K562 (cell line): ENCODE measurements around the gene PGF. TPM values are rescaled to one million over a fixed set of nuclear protein-coding genes. Genes with fewer than 3 reads are reported as not detected.
A peak's percentile ranks its signal among the peaks of the same experiment; 100 is the strongest.

ENCODE experiments used
- ATAC-seq: fragments of 200-7000 bp; cut with Tn5 transposase; 3 replicates; pipeline ENCODE4 v1.9.1; 2020; ENCODE audit warnings: moderate library complexity
- BruUV-seq: library from RNA; stranded (reverse); fragments of 400-500 nt; replicated peaks from 2 replicates; lab custom pipeline; 2021; lab: Mats Ljungman, UMichigan
- CTCF ChIA-PET: fragments of 300-600 bp; formaldehyde crosslinking; extraction: SDS; loops from one replicate; lab custom pipeline; 2021; ENCODE audit warnings: low intra/inter-chr PET ratio; lab: Yijun Ruan, JAX
- POLR2A ChIA-PET: fragments of 300-600, 350-650 bp; sonication (Branson Sonifier 250); formaldehyde crosslinking; extraction: SDS; loops from one replicate; lab custom pipeline; 2021; ENCODE audit warnings: antibody characterized with exemption, inconsistent platforms; lab: Yijun Ruan, JAX
- DNase-seq, 4 experiments: peaks; one replicate each; pipeline versions ENCODE4 v3.0.0 to v3.0.0-alpha.2; 2011 to 2018; ENCODE audit warnings: low spot score in 3 of 4, mixed read lengths in 3 of 4; ENCODE audit errors: extremely low read depth in 1 of 4
- FAIRE-seq: peaks from 2 replicates; lab custom pipeline; 2011; peaks lifted over from hg19 to GRCh38; lab: Jason Lieb, UNC
- H2AFZ ChIP-seq: 2 replicates; pipeline ENCODE4 v1.6.0; 2011; ENCODE audit warnings: low read depth, low read length, control low read depth, inconsistent platforms
- H3K27ac ChIP-seq: fragments of 200-600 bp; 3 replicates; pipeline ENCODE4 v1.8.0; 2011; ENCODE audit warnings: low read depth, mild to moderate bottlenecking, control low read depth, inconsistent platforms, low read length, moderate library complexity, mixed read lengths; ENCODE audit errors: extremely low read depth
- H3K27me3 ChIP-seq, 2 experiments: fragments of 300-600 bp in 1 of 2; 2 replicates in 1 of 2; 3 replicates in 1 of 2; pipeline versions ENCODE4 v1.6.0 to v1.8.0; 2011; ENCODE audit warnings: inconsistent platforms in 2 of 2, low read length in 2 of 2, mild to moderate bottlenecking in 1 of 2, mixed read lengths in 1 of 2, moderate library complexity in 1 of 2; ENCODE audit not compliant: control insufficient read depth in 2 of 2, insufficient read depth in 2 of 2
- H3K36me3 ChIP-seq: fragments of 300-600 bp; 3 replicates; pipeline ENCODE4 v1.8.0; 2011; ENCODE audit warnings: mild to moderate bottlenecking, low read length, inconsistent platforms; ENCODE audit not compliant: control insufficient read depth, insufficient read depth
- H3K4me1 ChIP-seq, 2 experiments: fragments of 200-600 bp in 1 of 2; replicated peaks in 1 of 2; 2 replicates in 1 of 2; 3 replicates in 1 of 2; pipeline versions ENCODE4 v1.5.1 to v1.8.0; 2011; ENCODE audit warnings: inconsistent platforms in 2 of 2, low read length in 2 of 2, mild to moderate bottlenecking in 1 of 2, mixed read lengths in 1 of 2, moderate library complexity in 1 of 2; ENCODE audit not compliant: control insufficient read depth in 2 of 2, insufficient read depth in 2 of 2
- H3K4me2 ChIP-seq: 2 replicates; pipeline ENCODE4 v1.6.1; 2011; ENCODE audit warnings: low read length, control low read depth, inconsistent platforms, mixed read lengths; ENCODE audit not compliant: insufficient read depth
- H3K4me3 ChIP-seq: fragments of 200-600 bp; sonication (generic), shearing (Covaris generic); 2 replicates; pipeline ENCODE4 v1.5.1; 2016; ENCODE audit warnings: control low read depth, inconsistent platforms
- H3K79me2 ChIP-seq: fragments of 200-600 bp; 3 replicates; pipeline ENCODE4 v1.8.0; 2011; ENCODE audit warnings: low read length, inconsistent platforms; ENCODE audit not compliant: control insufficient read depth, insufficient read depth
- H3K9ac ChIP-seq, 2 experiments: 2 replicates each; pipeline versions ENCODE4 v1.6.0 to v1.6.1; 2011; ENCODE audit warnings: low read depth in 2 of 2, low read length in 2 of 2, control low read depth in 1 of 2, inconsistent platforms in 1 of 2, mild to moderate bottlenecking in 1 of 2, mixed read lengths in 1 of 2; ENCODE audit not compliant: insufficient read depth in 1 of 2
- H3K9me1 ChIP-seq: one replicate; pipeline ENCODE4 v1.6.0; 2011; ENCODE audit warnings: inconsistent platforms, mild to moderate bottlenecking, low read length, moderate library complexity; ENCODE audit not compliant: control insufficient read depth, insufficient read depth
- H3K9me3 ChIP-seq: replicated peaks from 2 replicates; pipeline ENCODE4 v1.5.1; 2011; ENCODE audit warnings: low read depth, low read length, inconsistent platforms; ENCODE audit not compliant: control insufficient read depth, insufficient read depth
- H4K20me1 ChIP-seq: replicated peaks from 2 replicates; pipeline ENCODE4 v1.6.1; 2011; ENCODE audit warnings: low read length, inconsistent platforms, mixed read lengths; ENCODE audit not compliant: control insufficient read depth, insufficient read depth
- CBX2 ChIP-seq: fragments of 200-600 bp; sonication (generic); IDR thresholded peaks from one replicate; pipeline ENCODE4 v1.6.1; 2012; ENCODE audit warnings: mild to moderate bottlenecking, low read length, inconsistent platforms; ENCODE audit not compliant: insufficient read depth, poor library complexity, severe bottlenecking
- KDM1A ChIP-seq, 2 experiments: fragments of 450-650 bp; IDR thresholded peaks; 2 replicates each; pipeline ENCODE4 v1.6.1; 2016; ENCODE audit warnings: mild to moderate bottlenecking in 2 of 2
- MEF2A ChIP-seq: IDR thresholded peaks from 2 replicates; pipeline ENCODE4 v1.6.1; 2011; ENCODE audit warnings: low read depth, mild to moderate bottlenecking, low read length, moderate library complexity; ENCODE audit not compliant: control insufficient read depth
- MXI1 ChIP-seq: IDR thresholded peaks from 2 replicates; pipeline ENCODE4 v1.6.1; 2011; ENCODE audit warnings: low read depth, mild to moderate bottlenecking, improper control_type of control experiment, low read length
- NEUROD1 ChIP-seq: fragments of 150-350 bp; IDR thresholded peaks from 2 replicates; pipeline ENCODE4 v1.6.1; 2014; ENCODE audit warnings: borderline replicate concordance, low read length, low read depth; ENCODE audit not compliant: partially characterized antibody
- PCBP2 ChIP-seq: fragments of 200-400 bp; formaldehyde crosslinking; IDR thresholded peaks from 2 replicates; pipeline ENCODE4 v1.6.1; 2018; ENCODE audit warnings: low read length, low read depth, mild to moderate bottlenecking, moderate library complexity; ENCODE audit not compliant: poor library complexity, severe bottlenecking
- SRSF3 ChIP-seq: fragments of 200-400 bp; formaldehyde crosslinking; IDR thresholded peaks from 2 replicates; pipeline ENCODE4 v1.6.1; 2016; ENCODE audit warnings: mild to moderate bottlenecking, low read length, moderate library complexity; ENCODE audit not compliant: insufficient read depth
- STAG1 ChIP-seq: sonication (generic); formaldehyde crosslinking; IDR thresholded peaks from 2 replicates; pipeline ENCODE4 v1.5.0; 2020; ENCODE audit warnings: missing genetic modification reagents, borderline replicate concordance
- STAT5B ChIP-seq: fragments of 250-450 bp; sonication (Bioruptor Pico); IDR thresholded peaks from 2 replicates; pipeline ENCODE4 v1.8.0; 2021; ENCODE audit warnings: mild to moderate bottlenecking, inconsistent platforms
- TBL1XR1 ChIP-seq, 2 experiments: IDR thresholded peaks; 2 replicates each; pipeline ENCODE4 v1.6.1; 2012; ENCODE audit warnings: improper control_type of control experiment in 2 of 2, low read length in 2 of 2, mild to moderate bottlenecking in 1 of 2
- TEAD1 ChIP-seq, 2 experiments: fragments of 450-650 bp in 1 of 2; sonication (generic) in 1 of 2; formaldehyde crosslinking; IDR thresholded peaks; 2 replicates each; pipeline versions ENCODE4 v1.4.0 to v1.8.0; 2020 to 2022; ENCODE audit warnings: mild to moderate bottlenecking in 2 of 2, missing genetic modification reagents in 1 of 2
- WGBS: fragments of 100-300 bp; shearing (Covaris generic); methylation state at CpG from one replicate; pipeline ENCODE4 v1.1.6; 2016; ENCODE audit warnings: low coverage, mixed read lengths; ENCODE audit not compliant: insufficient coverage; ENCODE audit errors: missing lambda C conversion rate; 5-methylcytosine and 5-hydroxymethylcytosine counted together
- in situ Hi-C: fragments of 300-500 bp; cut with MboI; formaldehyde crosslinking; loops from 4 replicates; pipeline ENCODE4 v1.15.0; 2018; ENCODE audit warnings: inconsistent platforms, mixed read lengths
- intact Hi-C: fragments of 100-400 bp; cut with micrococcal nuclease; formaldehyde crosslinking; loops from 2 replicates; pipeline ENCODE4 v1.14.2; 2022
- polyA plus RNA-seq, 8 experiments: library from polyadenylated mRNA; depleted of rRNA in 4 of 8; stranded (reverse) in 5 of 8; unstranded in 3 of 8; fragments of >200 nt; fragmentation: Nextera tagmentation in 2 of 8; fragmentation: Illumina TruSeq in 1 of 8; extraction: Ambion mirVana in 2 of 8; extraction: Trizol in 1 of 8; gene quantifications; 2 replicates each; pipeline versions ENCODE4 v1.2.1 to v1.2.3, GENCODE V29; 2011 to 2014; ENCODE audit warnings: inconsistent platforms in 1 of 8, missing spikeins in 1 of 8
- total RNA-seq, 7 experiments: library from RNA; depleted of rRNA in 6 of 7; stranded (reverse); fragments of >200 nt in 6 of 7; fragmentation: Illumina TruSeq in 2 of 7; extraction: Trizol in 2 of 7; gene quantifications; 2 replicates each; pipeline versions ENCODE4 v1.2.1 to v1.2.3, GENCODE V29; 2011 to 2021; ENCODE audit warnings: low replicate concordance in 1 of 7
- TF ChIP-seq, protein P1 (sequence below), 3 experiments: IDR thresholded peaks in 2 of 3; conservative IDR thresholded peaks in 1 of 3; 2 replicates each; pipeline ENCODE4 v1.5.1; 2011 to 2012; ENCODE audit warnings: low read length in 3 of 3, mild to moderate bottlenecking in 3 of 3, control low read depth in 2 of 3, improper control_type of control experiment in 1 of 3, inconsistent platforms in 1 of 3, low read depth in 1 of 3, mixed read lengths in 1 of 3, moderate library complexity in 1 of 3; ENCODE audit not compliant: insufficient read depth in 2 of 3
- TF ChIP-seq, protein P2 (sequence below), 2 experiments: fragments of 450-650 bp in 1 of 2; sonication (generic) in 1 of 2; formaldehyde crosslinking in 1 of 2; IDR thresholded peaks in 1 of 2; conservative IDR thresholded peaks in 1 of 2; 2 replicates each; pipeline versions ENCODE4 v1.6.1 to v1.8.1; 2016 to 2023; ENCODE audit warnings: mild to moderate bottlenecking in 2 of 2, moderate library complexity in 2 of 2, inconsistent platforms in 1 of 2, missing genetic modification reagents in 1 of 2

PGF gene
- total and polyA plus RNA-seq, 9 of the 15 experiments (the other 6 are each of a cell fraction or from before 2014, with no cell fraction given), result 0.04 to 0.44 (median 0.18) TPM

DNA sequence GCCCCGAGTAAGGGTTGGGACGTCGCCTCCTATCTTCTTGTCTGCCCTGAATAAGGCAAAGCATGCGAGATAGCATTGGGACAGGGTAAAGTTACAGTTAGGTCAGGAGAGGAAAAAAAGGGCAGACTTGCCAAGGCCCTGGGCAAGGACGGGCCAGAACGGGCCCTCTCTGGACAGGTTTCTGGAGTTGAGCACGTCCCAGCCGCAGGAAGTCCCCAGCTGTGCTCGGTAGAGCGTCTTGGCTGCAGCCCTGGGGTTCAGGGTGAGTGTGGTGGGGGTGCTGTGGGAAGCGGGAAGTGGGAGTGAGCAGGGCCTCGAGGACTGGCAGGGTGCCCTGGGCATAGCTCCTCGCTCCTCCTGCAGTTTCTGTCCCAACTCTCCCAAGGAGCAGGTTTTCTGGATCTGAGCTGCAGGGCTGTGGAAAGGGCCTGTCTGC, 37.7 kb downstream of the PGF start:
- WGBS, result 72% methylated on average over 6 of the region's 13 CpGs
- no peak for FAIRE-seq
- POLR2A ChIA-PET, result interaction anchor here (1.2 kb wide), 1 partner anchor 13 kb away, joined by 5 read pairs; no protein-coding TSS in a partner anchor

DNA sequence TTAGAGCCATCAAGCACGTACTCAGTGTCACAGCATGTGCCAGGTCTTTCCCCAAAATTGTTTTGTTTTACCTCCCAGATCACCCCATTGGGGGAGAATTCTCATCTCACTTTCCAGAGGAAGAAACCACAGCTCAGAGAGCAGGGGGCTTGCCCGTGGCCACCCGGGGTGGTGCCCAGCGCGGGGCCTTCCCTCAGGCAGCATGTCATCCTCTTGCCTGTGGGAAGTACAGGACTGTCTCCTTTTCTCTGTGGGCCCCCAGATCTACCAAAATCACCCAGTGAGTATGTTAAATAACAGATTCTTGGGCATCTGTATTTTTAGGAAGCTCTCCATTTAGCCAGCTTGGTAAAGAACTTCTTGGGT, 38.2 kb downstream of the PGF start:
- Histone ChIP-seq H3K9me1 (no peaks in the 10 kb centered on the region), H3K9ac (peak overlapping the region in 1 of 2 experiments; percentile 52; a peak in 1 of 4 replicates), H3K9me3 (no peaks in the 10 kb centered on the region), H3K4me1 (peaks cover 0 to 17% of the 10 kb centered on the region in 2 experiments; a peak in 3 of 5 replicates), H3K36me3 (no peaks in the 10 kb centered on the region), H4K20me1 (no peaks in the 10 kb centered on the region), H3K27me3 (no peaks in the 10 kb centered on the region), H3K27ac (no peak overlapping the region), H3K4me2 (no peak overlapping the region), H2AFZ (no peak overlapping the region), H3K79me2 (no peaks in the 10 kb centered on the region), H3K4me3 (no peak overlapping the region)
- POLR2A ChIA-PET, result interaction anchor here (0.7 to 1.2 kb wide), 3 partner anchors 12 to 357 kb away, joined by 3 to 5 read pairs (median 3); no protein-coding TSS in a partner anchor
- DNase-seq, result no peak
- WGBS, result 88% methylated on average over 1 of the region's 5 CpGs
- in situ Hi-C loops (loop anchor here (10.0 kb wide), 1 partner anchor 158 kb away; no protein-coding TSS in a partner anchor), intact Hi-C loops (loop anchor here (10.0 kb wide), 1 partner anchor 388 kb away; no protein-coding TSS in a partner anchor)
- FAIRE-seq, result no peak
- BruUV-seq, result no TSS peak
- no peak for ATAC-seq
- CTCF ChIA-PET, result no interaction called here
- TF ChIP-seq SRSF3 (no peak), KDM1A (IDR thresholded peaks at IDR 0.05) (no peak), MXI1 (no peak), CBX2 (no peak), PCBP2 (no peak), TBL1XR1 (IDR thresholded peaks at IDR 0.05; ENCODE audit: low read length in 2 of 2) (no peak), NEUROD1 (no peak), STAT5B (CRISPR knock-in tag) (no peak)
- TF ChIP-seq, protein P1, sequence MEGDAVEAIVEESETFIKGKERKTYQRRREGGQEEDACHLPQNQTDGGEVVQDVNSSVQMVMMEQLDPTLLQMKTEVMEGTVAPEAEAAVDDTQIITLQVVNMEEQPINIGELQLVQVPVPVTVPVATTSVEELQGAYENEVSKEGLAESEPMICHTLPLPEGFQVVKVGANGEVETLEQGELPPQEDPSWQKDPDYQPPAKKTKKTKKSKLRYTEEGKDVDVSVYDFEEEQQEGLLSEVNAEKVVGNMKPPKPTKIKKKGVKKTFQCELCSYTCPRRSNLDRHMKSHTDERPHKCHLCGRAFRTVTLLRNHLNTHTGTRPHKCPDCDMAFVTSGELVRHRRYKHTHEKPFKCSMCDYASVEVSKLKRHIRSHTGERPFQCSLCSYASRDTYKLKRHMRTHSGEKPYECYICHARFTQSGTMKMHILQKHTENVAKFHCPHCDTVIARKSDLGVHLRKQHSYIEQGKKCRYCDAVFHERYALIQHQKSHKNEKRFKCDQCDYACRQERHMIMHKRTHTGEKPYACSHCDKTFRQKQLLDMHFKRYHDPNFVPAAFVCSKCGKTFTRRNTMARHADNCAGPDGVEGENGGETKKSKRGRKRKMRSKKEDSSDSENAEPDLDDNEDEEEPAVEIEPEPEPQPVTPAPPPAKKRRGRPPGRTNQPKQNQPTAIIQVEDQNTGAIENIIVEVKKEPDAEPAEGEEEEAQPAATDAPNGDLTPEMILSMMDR (IDR thresholded peaks at IDR 0.05 in 2 of 3, conservative IDR thresholded peaks at IDR 0.05 in 1 of 3; ENCODE audit: insufficient read depth in 2 of 3, low read depth in 1 of 3, low read length in 3 of 3), result no peak
- TF ChIP-seq, protein P2, sequence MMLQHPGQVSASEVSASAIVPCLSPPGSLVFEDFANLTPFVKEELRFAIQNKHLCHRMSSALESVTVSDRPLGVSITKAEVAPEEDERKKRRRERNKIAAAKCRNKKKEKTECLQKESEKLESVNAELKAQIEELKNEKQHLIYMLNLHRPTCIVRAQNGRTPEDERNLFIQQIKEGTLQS (IDR thresholded peaks at IDR 0.05), result no peak
- TF ChIP-seq, protein P2 (CRISPR knock-in tag; conservative IDR thresholded peaks at IDR 0.05), result no peak

More for the DNA sequence above, 37.7 kb downstream of the PGF start:
- Histone ChIP-seq H3K27ac (no peak overlapping the region), H3K27me3 (no peaks in the 10 kb centered on the region)
- DNase-seq, result no peak
- TF ChIP-seq MEF2A (no peak), STAG1 (CRISPR knock-in tag) (no peak), TEAD1 (CRISPR knock-in tag; IDR thresholded peaks at IDR 0.05) (no peak)
- TF ChIP-seq, all 486 proteins: peak for 0
- Histone ChIP-seq H2AFZ (no peak overlapping the region), H3K4me3 (no peak overlapping the region), H3K4me1 (peaks cover 0 to 18% of the 10 kb centered on the region in 2 experiments; a peak in 3 of 5 replicates), H3K9me3 (no peaks in the 10 kb centered on the region), H4K20me1 (no peaks in the 10 kb centered on the region), H3K9ac (no peak overlapping the region), H3K4me2 (no peak overlapping the region), H3K79me2 (no peaks in the 10 kb centered on the region; the same call in 2 of the 3 replicates), H3K36me3 (no peaks in the 10 kb centered on the region), H3K9me1 (no peaks in the 10 kb centered on the region)
- BruUV-seq, result no TSS peak
- ATAC-seq, result no peak
- intact Hi-C loops, result loop anchor here (10.0 kb wide), 1 partner anchor 387 kb away; no protein-coding TSS in a partner anchor
- CTCF ChIA-PET, result no interaction called here
- in situ Hi-C loops, result loop anchor here (10.0 kb wide), 1 partner anchor 157 kb away; no protein-coding TSS in a partner anchor
